Kidney epithelial cell (primary cell): Measurements from ENCODE around the gene SLC25A23. TPM values are rescaled to one million over a fixed set of nuclear protein-coding genes. Genes with fewer than 3 reads are reported as not detected.
"Not testable (repeated sequence)": the region's sequence is repeated elsewhere in the genome, so short reads cannot be mapped to it uniquely, and the experiment has no call there.

ENCODE experiments used
- DNase-seq: peaks from one replicate; pipeline ENCODE4 v3.0.0-alpha.2; 2010; ENCODE audit warnings: low read depth
- H3K27me3 ChIP-seq: 2 replicates; pipeline ENCODE4 v1.6.0; 2011; ENCODE audit warnings: low read length; ENCODE audit not compliant: control insufficient read depth, insufficient read depth
- H3K36me3 ChIP-seq: 2 replicates; pipeline ENCODE4 v1.5.1; 2011; ENCODE audit warnings: low read length; ENCODE audit not compliant: control insufficient read depth, insufficient read depth
- H3K4me3 ChIP-seq: 2 replicates; pipeline ENCODE4 v1.5.1; 2011; ENCODE audit warnings: low read depth, mild to moderate bottlenecking, control low read depth, low read length
- CTCF ChIP-seq: IDR thresholded peaks from 2 replicates; pipeline ENCODE4 v1.5.1; 2011; ENCODE audit warnings: mild to moderate bottlenecking, moderate library complexity, low read length, control low read depth, inconsistent platforms; ENCODE audit not compliant: insufficient read depth, poor library complexity, severe bottlenecking
- total RNA-seq: library from RNA; depleted of rRNA; stranded (reverse); fragments of >200 nt; gene quantifications from 2 replicates; pipeline ENCODE4 v1.2.3, GENCODE V29; 2015

Gene SLC25A23
- total RNA-seq, 1 donor from 2014 or later = 68.6 TPM

GRCh38 chr19:6433165-6433564 is 26.4 kb downstream of the SLC25A23 start:
- no peak for DNase-seq
- no peak for TF ChIP-seq CTCF
- H3K36me3 ChIP-seq = no peaks in the 10 kb centered on the region

GRCh38 chr19:6431891-6432290 is 27.7 kb downstream of the SLC25A23 start:
- no peak for DNase-seq
- Histone ChIP-seq H3K4me3 (no peak overlapping the region), H3K36me3 (no peaks in the 10 kb centered on the region), H3K27me3 (peaks cover 7% of the 10 kb centered on the region)
- no peak for TF ChIP-seq CTCF

More at GRCh38 chr19:6433165-6433564, 26.4 kb downstream of the SLC25A23 start:
- Histone ChIP-seq H3K4me3 (no peak overlapping the region), H3K27me3 (peaks cover 7% of the 10 kb centered on the region)

GRCh38 chr19:6429419-6430221 is 30.0 kb downstream of the SLC25A23 start:
- DNase-seq = no peak
- Histone ChIP-seq H3K36me3 (no peaks in the 10 kb centered on the region), H3K4me3 (no peak overlapping the region), H3K27me3 (peaks cover 7% of the 10 kb centered on the region)
- TF ChIP-seq CTCF = no peak

- not testable (repeated sequence) for DNase-seq, H3K27me3 ChIP-seq, H3K36me3 ChIP-seq, H3K4me3 ChIP-seq
Observed at GRCh38 chr19:6428692-6429418, 30.7 kb downstream of the SLC25A23 start.

GRCh38 chr19:6427131-6427530 is 32.5 kb downstream of the SLC25A23 start:
- H3K4me3 ChIP-seq = no peak overlapping the region
- TF ChIP-seq CTCF = no peak
- H3K36me3 ChIP-seq = no peaks in the 10 kb centered on the region
- no peak for DNase-seq
- H3K27me3 ChIP-seq = peaks cover 7% of the 10 kb centered on the region

- DNase-seq = no peak
- no peak for TF ChIP-seq CTCF
- Histone ChIP-seq H3K36me3 (no peaks in the 10 kb centered on the region), H3K4me3 (no peak overlapping the region), H3K27me3 (peaks cover 5% of the 10 kb centered on the region)
Observed at GRCh38 chr19:6425732-6426620, 33.6 kb downstream of the SLC25A23 start.
